ENCODE results near the gene CPNE9. TPM values are rescaled to one million over a fixed set of nuclear protein-coding genes. Genes with fewer than 3 reads are reported as not detected.
A peak's percentile ranks its signal among the peaks of the same experiment; 100 is the strongest.

The CPNE9 gene
- total RNA-seq, 1 donor from 2014 or later, result not detected

GRCh38 chr3:9732080-9732739 is 28.6 kb downstream of the CPNE9 start:
- Mint-ChIP-seq H3K4me3 (peak overlapping the region; percentile 87), H3K4me1 (peaks cover 64% of the 10 kb centered on the region), H3K36me3 (ENCODE audit: low read depth) (peaks cover 35% of the 10 kb centered on the region), H3K27me3 (no peaks in the 10 kb centered on the region), H3K27ac (peak overlapping the region; percentile 82), H3K9me3 (no peaks in the 10 kb centered on the region)
- intact Hi-C loops (cut with micrococcal nuclease), result loop anchor here (2.0 kb wide), 1 partner anchor 37 kb away; the partner anchor contains the start of gene CAMK1
- DNase-seq, result peak; percentile 87

GRCh38 chr3:9732740-9733115 is 29.1 kb downstream of the CPNE9 start:
- Mint-ChIP-seq H3K9me3 (no peaks in the 10 kb centered on the region), H3K36me3 (ENCODE audit: low read depth) (peaks cover 35% of the 10 kb centered on the region), H3K4me1 (peaks cover 59% of the 10 kb centered on the region), H3K4me3 (peak overlapping the region; percentile 87), H3K27ac (peak overlapping the region; percentile 82), H3K27me3 (no peaks in the 10 kb centered on the region)
- DNase-seq, result no peak
- intact Hi-C loops (cut with micrococcal nuclease), result loop anchor here (2.0 kb wide), 1 partner anchor 36 kb away; the partner anchor contains the start of gene CAMK1

GRCh38 chr3:9736831-9737230 is 33.2 kb downstream of the CPNE9 start:
- intact Hi-C loops (cut with micrococcal nuclease), result no loop called here
- Mint-ChIP-seq H3K27ac (no peak overlapping the region), H3K36me3 (ENCODE audit: low read depth) (peaks cover 64% of the 10 kb centered on the region), H3K4me1 (peaks cover 44% of the 10 kb centered on the region), H3K9me3 (no peaks in the 10 kb centered on the region), H3K4me3 (no peak overlapping the region), H3K27me3 (no peaks in the 10 kb centered on the region)
- no peak for DNase-seq

- no peak for DNase-seq
- H3K9me3 Mint-ChIP-seq, result no peaks in the 10 kb centered on the region
- H3K4me3 Mint-ChIP-seq, result no peak overlapping the region
- no peaks in the 10 kb centered on the region for H3K27me3 Mint-ChIP-seq
- no peak overlapping the region for H3K27ac Mint-ChIP-seq
- intact Hi-C loops (cut with micrococcal nuclease), result no loop called here
- peaks cover 26% of the 10 kb centered on the region for H3K4me1 Mint-ChIP-seq
- peaks cover 70% of the 10 kb centered on the region for H3K36me3 Mint-ChIP-seq (ENCODE audit: low read depth)
Measured at GRCh38 chr3:9739181-9739580, 35.5 kb downstream of the CPNE9 start.

- intact Hi-C loops (cut with micrococcal nuclease), result no loop called here
- Mint-ChIP-seq H3K4me1 (peaks cover 10% of the 10 kb centered on the region), H3K9me3 (no peaks in the 10 kb centered on the region), H3K27me3 (no peaks in the 10 kb centered on the region), H3K27ac (no peak overlapping the region), H3K4me3 (no peak overlapping the region), H3K36me3 (ENCODE audit: low read depth) (peaks cover 74% of the 10 kb centered on the region)
- no peak for DNase-seq
Measured at GRCh38 chr3:9742560-9742959, 38.9 kb downstream of the CPNE9 start.

GRCh38 chr3:9743548-9743947 is 39.9 kb downstream of the CPNE9 start:
- Mint-ChIP-seq H3K27me3 (no peaks in the 10 kb centered on the region), H3K4me1 (peaks cover 8% of the 10 kb centered on the region), H3K27ac (no peak overlapping the region), H3K9me3 (no peaks in the 10 kb centered on the region), H3K36me3 (ENCODE audit: low read depth) (peaks cover 78% of the 10 kb centered on the region), H3K4me3 (no peak overlapping the region)
- no peak for DNase-seq
- intact Hi-C loops (cut with micrococcal nuclease), result no loop called here

GRCh38 chr3:9744162-9744561 is 40.5 kb downstream of the CPNE9 start:
- no peaks in the 10 kb centered on the region for H3K27me3 Mint-ChIP-seq
- no peaks in the 10 kb centered on the region for H3K9me3 Mint-ChIP-seq
- peaks cover 14% of the 10 kb centered on the region for H3K4me1 Mint-ChIP-seq
- intact Hi-C loops (cut with micrococcal nuclease), result no loop called here
- DNase-seq, result no peak
- H3K27ac Mint-ChIP-seq, result no peak overlapping the region
- H3K4me3 Mint-ChIP-seq, result no peak overlapping the region
- peaks cover 77% of the 10 kb centered on the region for H3K36me3 Mint-ChIP-seq (ENCODE audit: low read depth)

- Mint-ChIP-seq H3K4me3 (no peak overlapping the region), H3K27ac (no peak overlapping the region), H3K9me3 (no peaks in the 10 kb centered on the region), H3K4me1 (peaks cover 24% of the 10 kb centered on the region), H3K27me3 (no peaks in the 10 kb centered on the region), H3K36me3 (ENCODE audit: low read depth) (peaks cover 74% of the 10 kb centered on the region)
- intact Hi-C loops (cut with micrococcal nuclease), result no loop called here
- no peak for DNase-seq
Measured at GRCh38 chr3:9745521-9745920, 41.9 kb downstream of the CPNE9 start.

GRCh38 chr3:9746330-9746729 is 42.7 kb downstream of the CPNE9 start:
- H3K27ac Mint-ChIP-seq, result no peak overlapping the region
- intact Hi-C loops (cut with micrococcal nuclease), result no loop called here
- H3K4me1 Mint-ChIP-seq, result peaks cover 31% of the 10 kb centered on the region
- DNase-seq, result no peak
- no peaks in the 10 kb centered on the region for H3K9me3 Mint-ChIP-seq
- H3K27me3 Mint-ChIP-seq, result no peaks in the 10 kb centered on the region
- peaks cover 71% of the 10 kb centered on the region for H3K36me3 Mint-ChIP-seq (ENCODE audit: low read depth)
- H3K4me3 Mint-ChIP-seq, result no peak overlapping the region

- Mint-ChIP-seq H3K27ac (no peak overlapping the region), H3K36me3 (ENCODE audit: low read depth) (peaks cover 74% of the 10 kb centered on the region), H3K4me3 (no peak overlapping the region), H3K9me3 (no peaks in the 10 kb centered on the region), H3K27me3 (no peaks in the 10 kb centered on the region), H3K4me1 (peaks cover 39% of the 10 kb centered on the region)
- no peak for DNase-seq
- intact Hi-C loops (cut with micrococcal nuclease), result no loop called here
Measured at GRCh38 chr3:9747267-9747666, 43.6 kb downstream of the CPNE9 start.

- peaks cover 39% of the 10 kb centered on the region for H3K4me1 Mint-ChIP-seq
Measured at GRCh38 chr3:9748031-9748430, 44.4 kb downstream of the CPNE9 start.

GRCh38 chr3:9749296-9749644 is 45.6 kb downstream of the CPNE9 start:
- Mint-ChIP-seq H3K9me3 (no peaks in the 10 kb centered on the region), H3K4me1 (peaks cover 45% of the 10 kb centered on the region), H3K4me3 (peak overlapping the region; percentile 91), H3K36me3 (ENCODE audit: low read depth) (peaks cover 72% of the 10 kb centered on the region), H3K27me3 (no peaks in the 10 kb centered on the region), H3K27ac (peak overlapping the region; percentile 96)
- intact Hi-C loops (cut with micrococcal nuclease), result loop anchor here (1.0 kb wide), 1 partner anchor 43 kb away; the partner anchor contains the start of gene TADA3
- DNase-seq, result no peak

More at GRCh38 chr3:9748031-9748430, 44.4 kb downstream of the CPNE9 start:
- Mint-ChIP-seq H3K4me3 (no peak overlapping the region), H3K36me3 (ENCODE audit: low read depth) (peaks cover 75% of the 10 kb centered on the region), H3K27me3 (no peaks in the 10 kb centered on the region), H3K9me3 (no peaks in the 10 kb centered on the region), H3K27ac (no peak overlapping the region)
- no peak for DNase-seq
- intact Hi-C loops (cut with micrococcal nuclease), result no loop called here

GRCh38 chr3:9749645-9750555 is 46.3 kb downstream of the CPNE9 start, which contains the start of gene OGG1:
Gene OGG1, plus strand, starts transcription at chr3:9749952. Its CDS starts 335 bp downstream, at chr3:9750287.
- Mint-ChIP-seq H3K9me3 (no peaks in the 10 kb centered on the region), H3K4me3 (peak within 1 kb of the TSS; percentile 91), H3K27me3 (no peaks in the 10 kb centered on the region), H3K36me3 (ENCODE audit: low read depth) (peaks cover 72% of the 10 kb centered on the region), H3K27ac (peak within 1 kb of the TSS; percentile 96), H3K4me1 (peaks cover 50% of the 10 kb centered on the region)
- intact Hi-C loops (cut with micrococcal nuclease), result loop anchor here (1.0 to 2.0 kb wide), 6 partner anchors 19 to 182 kb away; partner anchors contain the start of genes BRPF1, CAMK1 and TADA3
- DNase-seq, result peak; percentile 99
